ENCODE results near the gene GBP2.
"Not testable (repeated sequence)": the region's sequence is repeated elsewhere in the genome, so short reads cannot be mapped to it uniquely, and the experiment has no call there.

Gene GBP2

GRCh38 chr1:89081005-89081404 is 44.9 kb downstream of the GBP2 start:
- Histone ChIP-seq H3K79me2 (ENCODE audit: insufficient read depth, low read length) (no peaks in the 10 kb centered on the region), H3F3A (ENCODE audit: insufficient read depth) (no peaks in the 10 kb centered on the region), H3K4me3 (ENCODE audit: insufficient read depth, low read length, poor library complexity, severe bottlenecking) (no peak overlapping the region), H3K36me3 (ENCODE audit: low read length) (no peaks in the 10 kb centered on the region), H3K27me3 (ENCODE audit: low read length) (no peaks in the 10 kb centered on the region), H2AFZ (ENCODE audit: low read depth, low read length, severe bottlenecking) (no peak overlapping the region), H3K27ac (ENCODE audit: low read depth, low read length) (no peak overlapping the region), H3K9me3 (ENCODE audit: insufficient read depth, low read length) (no peaks in the 10 kb centered on the region), H3K9ac (ENCODE audit: low read length) (no peak overlapping the region), H3K9me2 (replicated peaks; ENCODE audit: insufficient read depth, low read length) (no peaks in the 10 kb centered on the region), H4K20me1 (ENCODE audit: low read depth, low read length) (no peaks in the 10 kb centered on the region), H3K4me2 (ENCODE audit: low read depth, low read length, poor library complexity, severe bottlenecking) (no peak overlapping the region)
- TF ChIP-seq EZH2phosphoT487 (conservative IDR thresholded peaks at IDR 0.05; ENCODE audit: low read length), result no peak
- TF ChIP-seq, protein P1, sequence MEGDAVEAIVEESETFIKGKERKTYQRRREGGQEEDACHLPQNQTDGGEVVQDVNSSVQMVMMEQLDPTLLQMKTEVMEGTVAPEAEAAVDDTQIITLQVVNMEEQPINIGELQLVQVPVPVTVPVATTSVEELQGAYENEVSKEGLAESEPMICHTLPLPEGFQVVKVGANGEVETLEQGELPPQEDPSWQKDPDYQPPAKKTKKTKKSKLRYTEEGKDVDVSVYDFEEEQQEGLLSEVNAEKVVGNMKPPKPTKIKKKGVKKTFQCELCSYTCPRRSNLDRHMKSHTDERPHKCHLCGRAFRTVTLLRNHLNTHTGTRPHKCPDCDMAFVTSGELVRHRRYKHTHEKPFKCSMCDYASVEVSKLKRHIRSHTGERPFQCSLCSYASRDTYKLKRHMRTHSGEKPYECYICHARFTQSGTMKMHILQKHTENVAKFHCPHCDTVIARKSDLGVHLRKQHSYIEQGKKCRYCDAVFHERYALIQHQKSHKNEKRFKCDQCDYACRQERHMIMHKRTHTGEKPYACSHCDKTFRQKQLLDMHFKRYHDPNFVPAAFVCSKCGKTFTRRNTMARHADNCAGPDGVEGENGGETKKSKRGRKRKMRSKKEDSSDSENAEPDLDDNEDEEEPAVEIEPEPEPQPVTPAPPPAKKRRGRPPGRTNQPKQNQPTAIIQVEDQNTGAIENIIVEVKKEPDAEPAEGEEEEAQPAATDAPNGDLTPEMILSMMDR (IDR thresholded peaks at IDR 0.05; ENCODE audit: insufficient read depth, low read length, poor library complexity, severe bottlenecking), result no peak

DNA sequence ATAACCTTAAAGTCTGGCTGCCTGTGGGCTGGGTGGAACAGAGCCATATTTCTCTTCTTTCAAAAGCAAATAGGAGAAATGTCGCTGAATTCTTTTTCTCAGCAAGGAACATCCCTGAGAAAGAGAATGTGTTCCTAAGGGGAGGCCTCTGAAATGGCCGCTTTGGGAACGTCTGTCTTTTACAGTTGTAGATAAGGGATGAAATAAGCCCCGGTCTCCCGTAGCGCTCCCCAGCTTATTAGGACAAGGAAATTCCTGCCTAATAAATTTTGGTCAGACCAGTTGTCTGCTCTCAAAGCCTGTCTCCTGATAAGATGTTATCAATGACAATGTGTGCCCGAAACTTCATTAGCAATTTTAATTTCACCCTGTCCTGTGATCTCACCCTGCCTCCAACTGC is 45.8 kb downstream of the GBP2 start:
- H3K9ac ChIP-seq (ENCODE audit: low read length); H3K27ac ChIP-seq (ENCODE audit: low read depth, low read length): not testable (repeated sequence)

DNA sequence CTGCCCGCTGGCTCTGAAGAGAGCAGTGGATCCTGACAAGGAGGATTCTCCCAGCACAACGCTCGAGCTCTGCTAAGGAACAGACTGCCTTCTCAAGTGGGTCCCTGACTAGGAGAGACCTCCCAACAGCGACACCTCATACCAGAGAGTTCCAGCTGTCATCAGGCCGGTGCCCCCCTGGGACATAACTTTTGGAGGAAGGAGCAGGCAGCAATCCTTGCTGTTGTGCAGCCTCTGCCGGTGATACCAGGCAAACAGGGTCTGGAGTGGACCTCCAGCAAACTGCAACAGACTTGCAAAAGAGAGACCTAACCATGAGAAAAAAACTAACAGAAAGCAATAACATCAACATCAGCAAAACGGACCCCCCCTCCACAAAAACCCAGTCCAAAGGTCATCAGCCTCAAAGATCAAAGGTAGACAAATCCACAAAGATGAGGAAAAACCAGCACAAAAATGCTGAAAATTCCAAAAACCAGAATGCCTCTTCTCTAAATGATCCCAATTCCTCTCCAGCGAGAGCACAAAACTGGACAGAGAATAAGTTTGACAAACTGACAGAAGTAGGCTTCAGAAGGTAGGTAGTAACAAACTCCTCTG is 53.3 kb downstream of the GBP2 start:
- H3K79me2 ChIP-seq (ENCODE audit: insufficient read depth, low read length); H3K27ac ChIP-seq (ENCODE audit: low read depth, low read length); H3K4me2 ChIP-seq (ENCODE audit: low read depth, low read length, poor library complexity, severe bottlenecking); H3K9me2 ChIP-seq (replicated peaks; ENCODE audit: insufficient read depth, low read length); H3K4me3 ChIP-seq (ENCODE audit: insufficient read depth, low read length, poor library complexity, severe bottlenecking); H3K9me3 ChIP-seq (ENCODE audit: insufficient read depth, low read length); H3F3A ChIP-seq (ENCODE audit: insufficient read depth); H3K27me3 ChIP-seq (ENCODE audit: low read length); H3K9ac ChIP-seq (ENCODE audit: low read length); H3K36me3 ChIP-seq (ENCODE audit: low read length); H2AFZ ChIP-seq (ENCODE audit: low read depth, low read length, severe bottlenecking); H4K20me1 ChIP-seq (ENCODE audit: low read depth, low read length): not testable (repeated sequence)

More for the DNA sequence above, 45.8 kb downstream of the GBP2 start:
- H3K4me2 ChIP-seq (ENCODE audit: low read depth, low read length, poor library complexity, severe bottlenecking); H3K27me3 ChIP-seq (ENCODE audit: low read length); H3K36me3 ChIP-seq (ENCODE audit: low read length); H4K20me1 ChIP-seq (ENCODE audit: low read depth, low read length); H3K9me3 ChIP-seq (ENCODE audit: insufficient read depth, low read length); H3K4me3 ChIP-seq (ENCODE audit: insufficient read depth, low read length, poor library complexity, severe bottlenecking); H2AFZ ChIP-seq (ENCODE audit: low read depth, low read length, severe bottlenecking); H3K79me2 ChIP-seq (ENCODE audit: insufficient read depth, low read length); H3F3A ChIP-seq (ENCODE audit: insufficient read depth); H3K9me2 ChIP-seq (replicated peaks; ENCODE audit: insufficient read depth, low read length): not testable (repeated sequence)

DNA sequence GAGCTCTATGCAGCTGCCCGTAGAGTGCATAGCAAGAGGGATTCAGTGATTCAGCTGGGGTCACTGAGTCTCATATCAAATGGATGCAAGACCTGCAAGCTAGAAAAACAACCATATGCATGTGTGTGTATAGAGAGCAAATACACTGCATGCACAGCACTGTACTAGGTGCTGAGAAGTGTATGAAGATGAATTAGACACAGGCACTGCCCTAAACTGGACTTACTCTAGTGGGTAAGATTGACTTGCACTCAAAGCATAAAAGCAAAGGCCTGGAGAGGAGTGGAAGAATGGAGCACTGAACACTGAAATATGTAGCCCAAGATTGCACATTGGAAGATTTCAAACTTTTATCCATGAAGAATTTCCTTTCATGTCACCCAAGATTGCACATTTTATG is 55.4 kb downstream of the GBP2 start:
- no peak overlapping the region for H3K9ac ChIP-seq (ENCODE audit: low read length)
- H3K9me3 ChIP-seq (ENCODE audit: insufficient read depth, low read length), result no peaks in the 10 kb centered on the region
- H3K27me3 ChIP-seq (ENCODE audit: low read length), result no peaks in the 10 kb centered on the region
- H3K9me2 ChIP-seq (replicated peaks; ENCODE audit: insufficient read depth, low read length), result no peaks in the 10 kb centered on the region
- H3K4me2 ChIP-seq (ENCODE audit: low read depth, low read length, poor library complexity, severe bottlenecking), result no peak overlapping the region
- H3K27ac ChIP-seq (ENCODE audit: low read depth, low read length), result no peak overlapping the region
- H3K4me3 ChIP-seq (ENCODE audit: insufficient read depth, low read length, poor library complexity, severe bottlenecking), result no peak overlapping the region
- no peak overlapping the region for H2AFZ ChIP-seq (ENCODE audit: low read depth, low read length, severe bottlenecking)
- H3K36me3 ChIP-seq (ENCODE audit: low read length), result no peaks in the 10 kb centered on the region
- H3F3A ChIP-seq (ENCODE audit: insufficient read depth), result no peaks in the 10 kb centered on the region
- no peaks in the 10 kb centered on the region for H4K20me1 ChIP-seq (ENCODE audit: low read depth, low read length)
- no peak for TF ChIP-seq EZH2phosphoT487 (conservative IDR thresholded peaks at IDR 0.05; ENCODE audit: low read length)
- TF ChIP-seq, protein P1 (IDR thresholded peaks at IDR 0.05; ENCODE audit: insufficient read depth, low read length, poor library complexity, severe bottlenecking), result no peak
- H3K79me2 ChIP-seq (ENCODE audit: insufficient read depth, low read length), result no peaks in the 10 kb centered on the region

Data from SU-DHL-6 (cell line).